PFSK-1 (cell line): ENCODE measurements around the gene COMP.

Experiments used
- FOXP2 ChIP-seq: optimal IDR thresholded peaks from 2 replicates; pipeline ENCODE3; 2011; ENCODE audit warnings: borderline replicate concordance, control low read depth, inconsistent platforms; ENCODE audit not compliant: insufficient read depth; ENCODE audit errors: extremely low read length, extremely low read depth
- POLR2AphosphoS5 ChIP-seq: IDR thresholded peaks from 2 replicates; pipeline ENCODE4 v1.6.1; 2012; ENCODE audit warnings: low read depth, mild to moderate bottlenecking, control low read depth, low read length, moderate library complexity
- SIN3A ChIP-seq: IDR thresholded peaks from 2 replicates; pipeline ENCODE4 v1.6.1; 2012; ENCODE audit warnings: mild to moderate bottlenecking, low read length, moderate library complexity, borderline replicate concordance; ENCODE audit not compliant: insufficient read depth
- TAF1 ChIP-seq: IDR thresholded peaks from 2 replicates; pipeline ENCODE4 v1.6.1; 2012; ENCODE audit warnings: low read length, control low read depth, borderline replicate concordance; ENCODE audit not compliant: insufficient read depth
- TF ChIP-seq, protein P1 (sequence below), 2 experiments: IDR thresholded peaks; 2 replicates each; pipeline versions ENCODE4 v1.6.1 to v1.8.0; 2011 to 2012; ENCODE audit warnings: low read depth in 2 of 2, low read length in 2 of 2, control low read depth in 1 of 2, inconsistent platforms in 1 of 2, mild to moderate bottlenecking in 1 of 2, moderate library complexity in 1 of 2; ENCODE audit not compliant: insufficient read depth in 1 of 2

COMP gene

DNA sequence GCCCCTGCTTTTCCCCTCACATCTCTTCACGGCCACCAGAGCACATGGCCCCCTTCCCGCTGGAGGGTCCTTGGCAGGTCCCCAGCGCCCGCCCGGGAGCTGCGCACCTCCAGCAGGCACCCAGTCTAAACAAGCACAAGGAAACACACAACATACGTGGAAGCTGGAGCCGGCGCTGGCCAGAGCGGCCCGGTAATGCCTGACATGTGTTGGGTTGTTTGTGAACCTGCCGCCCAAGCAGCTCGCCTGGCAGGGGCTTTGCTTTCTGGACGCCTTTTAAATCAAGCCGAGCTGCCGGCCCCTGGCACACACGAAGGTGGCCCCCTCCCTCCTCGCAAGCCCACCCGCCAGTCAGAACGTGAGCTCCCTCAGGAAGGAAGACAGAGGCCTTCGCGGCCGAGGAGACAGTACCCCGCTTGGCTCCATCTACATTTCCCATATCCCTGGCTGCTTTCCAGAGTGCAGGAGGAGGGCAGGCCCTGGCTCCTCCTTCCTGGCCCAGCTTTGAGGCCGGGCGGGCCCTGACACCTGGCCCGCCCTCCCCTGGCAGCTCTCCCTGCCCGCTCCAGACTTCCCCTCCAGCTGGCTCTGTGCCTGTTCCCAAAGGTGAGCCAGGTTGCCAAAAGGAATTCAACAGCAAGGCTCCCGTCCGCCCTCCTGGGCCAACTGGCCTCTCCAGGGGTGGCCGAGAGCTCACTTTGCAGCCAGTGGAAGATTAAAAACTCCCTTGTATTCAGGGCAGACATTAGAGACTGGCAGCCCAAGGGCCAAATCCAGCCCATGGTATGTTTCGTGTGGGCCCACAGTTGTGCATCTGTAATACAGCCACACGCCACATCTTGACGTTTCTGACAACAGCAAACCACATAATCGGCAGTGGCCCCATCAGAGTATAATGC, 28.7 kb downstream of the COMP start:
- TF ChIP-seq TAF1 (no peak), SIN3A (no peak), POLR2AphosphoS5 (no peak), FOXP2 (peak; percentile 7)

DNA sequence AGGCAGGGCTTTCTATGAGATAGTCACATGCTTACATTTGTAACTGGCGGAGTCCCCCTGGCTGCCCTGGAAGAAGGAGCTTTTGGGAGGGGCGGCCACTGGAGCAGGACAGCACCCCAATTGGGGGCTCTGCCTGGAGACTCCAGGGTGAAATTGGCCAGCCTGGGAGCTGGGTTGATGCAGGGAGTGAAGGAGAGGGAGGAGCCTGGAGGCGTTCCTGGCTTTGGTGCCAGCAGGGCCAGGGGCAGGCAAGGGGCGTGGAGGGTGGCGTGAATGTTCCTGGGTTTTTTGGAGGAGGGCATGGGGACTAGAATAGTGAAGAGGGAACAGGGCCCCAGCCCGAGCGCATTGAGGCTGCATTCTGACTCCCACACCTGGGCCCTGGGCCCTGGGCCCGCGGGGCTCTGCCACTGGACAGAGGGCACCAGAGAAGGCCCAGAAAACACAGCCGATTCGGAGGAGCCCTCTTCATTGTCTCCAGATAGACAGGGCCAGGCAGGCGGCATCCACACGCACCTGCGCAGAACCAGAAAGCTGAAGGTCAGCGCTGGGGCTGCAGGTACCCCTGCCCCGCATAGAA, 29.5 kb downstream of the COMP start:
- no peak for TF ChIP-seq POLR2AphosphoS5
- TF ChIP-seq FOXP2, result no peak
- no peak for TF ChIP-seq SIN3A
- TF ChIP-seq TAF1, result no peak
- TF ChIP-seq, protein P1, sequence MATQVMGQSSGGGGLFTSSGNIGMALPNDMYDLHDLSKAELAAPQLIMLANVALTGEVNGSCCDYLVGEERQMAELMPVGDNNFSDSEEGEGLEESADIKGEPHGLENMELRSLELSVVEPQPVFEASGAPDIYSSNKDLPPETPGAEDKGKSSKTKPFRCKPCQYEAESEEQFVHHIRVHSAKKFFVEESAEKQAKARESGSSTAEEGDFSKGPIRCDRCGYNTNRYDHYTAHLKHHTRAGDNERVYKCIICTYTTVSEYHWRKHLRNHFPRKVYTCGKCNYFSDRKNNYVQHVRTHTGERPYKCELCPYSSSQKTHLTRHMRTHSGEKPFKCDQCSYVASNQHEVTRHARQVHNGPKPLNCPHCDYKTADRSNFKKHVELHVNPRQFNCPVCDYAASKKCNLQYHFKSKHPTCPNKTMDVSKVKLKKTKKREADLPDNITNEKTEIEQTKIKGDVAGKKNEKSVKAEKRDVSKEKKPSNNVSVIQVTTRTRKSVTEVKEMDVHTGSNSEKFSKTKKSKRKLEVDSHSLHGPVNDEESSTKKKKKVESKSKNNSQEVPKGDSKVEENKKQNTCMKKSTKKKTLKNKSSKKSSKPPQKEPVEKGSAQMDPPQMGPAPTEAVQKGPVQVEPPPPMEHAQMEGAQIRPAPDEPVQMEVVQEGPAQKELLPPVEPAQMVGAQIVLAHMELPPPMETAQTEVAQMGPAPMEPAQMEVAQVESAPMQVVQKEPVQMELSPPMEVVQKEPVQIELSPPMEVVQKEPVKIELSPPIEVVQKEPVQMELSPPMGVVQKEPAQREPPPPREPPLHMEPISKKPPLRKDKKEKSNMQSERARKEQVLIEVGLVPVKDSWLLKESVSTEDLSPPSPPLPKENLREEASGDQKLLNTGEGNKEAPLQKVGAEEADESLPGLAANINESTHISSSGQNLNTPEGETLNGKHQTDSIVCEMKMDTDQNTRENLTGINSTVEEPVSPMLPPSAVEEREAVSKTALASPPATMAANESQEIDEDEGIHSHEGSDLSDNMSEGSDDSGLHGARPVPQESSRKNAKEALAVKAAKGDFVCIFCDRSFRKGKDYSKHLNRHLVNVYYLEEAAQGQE (IDR thresholded peaks at IDR 0.05; ENCODE audit: insufficient read depth in 1 of 2, low read depth in 2 of 2, low read length in 2 of 2), result no peak

DNA sequence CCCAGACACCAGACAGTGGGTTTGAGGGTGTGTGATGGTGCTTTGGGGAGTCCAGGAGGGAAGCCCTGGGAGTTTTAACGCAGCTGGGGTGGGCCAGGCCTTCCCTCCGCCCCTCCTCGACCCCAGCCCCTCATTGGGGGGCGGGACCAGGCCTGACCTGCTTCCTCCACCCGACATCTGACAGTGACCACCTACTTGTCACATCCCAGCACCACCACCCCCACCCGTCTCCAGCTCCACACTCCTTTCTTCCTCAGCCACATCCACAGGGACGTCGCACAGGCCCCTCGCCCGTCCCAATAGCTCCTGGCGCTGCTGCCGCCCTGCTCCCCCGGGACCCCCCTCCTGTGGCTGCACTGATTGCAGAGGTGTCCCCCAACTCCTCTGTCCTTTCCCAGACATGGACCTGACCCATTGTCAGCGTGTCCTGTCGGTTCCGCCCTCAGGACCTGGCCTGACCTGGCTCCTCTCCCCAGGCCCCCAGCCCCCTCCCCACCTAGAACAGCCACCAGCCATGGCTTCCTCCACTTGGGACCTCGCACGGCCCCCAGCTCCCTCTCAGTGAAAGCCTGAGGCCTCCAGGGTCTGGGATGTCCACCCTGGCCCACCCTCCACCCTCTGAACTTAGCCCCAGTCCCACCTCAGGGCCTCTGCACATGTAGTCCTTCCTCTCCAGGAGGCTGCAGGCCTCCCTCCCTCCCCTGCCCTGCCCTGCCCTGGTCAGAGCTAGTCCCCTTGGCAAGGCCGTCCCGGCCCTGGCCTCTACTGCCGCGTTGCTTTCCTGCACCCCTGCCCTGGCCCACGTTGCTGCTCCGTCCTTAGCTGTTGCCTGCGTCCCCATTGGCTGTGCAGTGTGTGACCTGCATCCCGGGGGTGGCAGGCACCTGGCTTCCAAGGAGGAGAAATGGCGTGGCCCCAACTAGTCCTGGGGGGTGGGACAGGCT, 30.4 kb downstream of the COMP start:
- TF ChIP-seq POLR2AphosphoS5, result no peak
- no peak for TF ChIP-seq TAF1
- no peak for TF ChIP-seq FOXP2
- TF ChIP-seq, protein P1 (IDR thresholded peaks at IDR 0.05; ENCODE audit: insufficient read depth in 1 of 2, low read depth in 2 of 2, low read length in 2 of 2), result no peak
- no peak for TF ChIP-seq SIN3A

DNA sequence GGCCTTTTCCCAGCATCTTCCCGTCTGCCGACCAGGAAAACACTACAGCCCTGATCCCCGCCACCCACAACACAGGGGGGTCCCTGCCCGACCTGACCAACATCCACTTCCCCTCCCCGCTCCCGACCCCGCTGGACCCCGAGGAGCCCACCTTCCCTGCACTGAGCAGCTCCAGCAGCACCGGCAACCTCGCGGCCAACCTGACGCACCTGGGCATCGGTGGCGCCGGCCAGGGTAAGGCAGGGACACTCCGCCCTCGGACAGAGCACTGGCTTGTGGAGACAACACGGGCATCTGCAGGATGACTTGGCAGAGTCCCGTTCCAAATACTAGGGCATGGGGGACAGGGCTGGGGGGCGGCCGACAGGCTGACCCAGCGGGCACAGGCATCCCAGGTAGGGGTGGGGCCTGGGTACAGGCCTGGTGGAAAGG, 31.1 kb downstream of the COMP start:
- TF ChIP-seq, protein P1 (IDR thresholded peaks at IDR 0.05; ENCODE audit: insufficient read depth in 1 of 2, low read depth in 2 of 2, low read length in 2 of 2), result no peak
- TF ChIP-seq POLR2AphosphoS5 (no peak), FOXP2 (no peak), SIN3A (no peak), TAF1 (no peak)

DNA sequence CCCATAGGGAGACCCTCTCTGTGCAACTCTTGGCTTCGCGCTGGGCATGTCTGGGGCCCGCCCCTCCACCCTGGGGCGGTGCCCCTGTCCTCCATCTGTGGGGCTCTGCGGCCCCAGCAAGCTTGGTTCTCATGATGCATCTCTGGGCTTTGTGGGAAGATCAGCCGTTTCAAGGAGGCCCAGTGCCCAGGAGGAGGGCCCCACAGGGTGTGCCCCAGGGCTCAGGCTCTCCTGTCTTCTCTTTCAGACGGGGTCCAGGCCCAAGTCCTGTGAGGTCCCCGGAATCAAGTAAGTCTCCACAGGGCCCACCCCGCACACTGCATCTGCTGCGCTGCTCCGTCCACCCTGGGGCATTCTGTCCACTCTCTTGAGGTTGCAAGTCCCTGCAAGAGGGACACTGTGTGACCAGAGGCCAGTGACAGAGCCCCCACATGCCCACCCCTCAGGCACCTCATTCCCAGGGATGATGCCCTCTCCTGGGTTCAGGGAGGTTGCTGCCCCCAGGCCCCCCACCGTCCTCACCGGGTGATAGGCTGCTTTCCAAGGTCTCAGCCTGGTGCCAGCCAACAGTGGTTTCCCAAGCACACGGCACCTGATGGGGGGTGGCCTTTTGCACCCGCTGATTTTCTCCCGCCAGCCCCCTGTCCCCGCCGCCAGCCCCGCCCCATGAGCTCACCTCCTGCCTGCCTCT, 31.7 kb downstream of the COMP start:
- TF ChIP-seq, protein P1 (IDR thresholded peaks at IDR 0.05; ENCODE audit: insufficient read depth in 1 of 2, low read depth in 2 of 2, low read length in 2 of 2), result no peak
- TF ChIP-seq SIN3A (no peak), TAF1 (no peak), POLR2AphosphoS5 (no peak)
